Measurements from ENCODE around the gene CLCN1.

CLCN1 gene

DNA sequence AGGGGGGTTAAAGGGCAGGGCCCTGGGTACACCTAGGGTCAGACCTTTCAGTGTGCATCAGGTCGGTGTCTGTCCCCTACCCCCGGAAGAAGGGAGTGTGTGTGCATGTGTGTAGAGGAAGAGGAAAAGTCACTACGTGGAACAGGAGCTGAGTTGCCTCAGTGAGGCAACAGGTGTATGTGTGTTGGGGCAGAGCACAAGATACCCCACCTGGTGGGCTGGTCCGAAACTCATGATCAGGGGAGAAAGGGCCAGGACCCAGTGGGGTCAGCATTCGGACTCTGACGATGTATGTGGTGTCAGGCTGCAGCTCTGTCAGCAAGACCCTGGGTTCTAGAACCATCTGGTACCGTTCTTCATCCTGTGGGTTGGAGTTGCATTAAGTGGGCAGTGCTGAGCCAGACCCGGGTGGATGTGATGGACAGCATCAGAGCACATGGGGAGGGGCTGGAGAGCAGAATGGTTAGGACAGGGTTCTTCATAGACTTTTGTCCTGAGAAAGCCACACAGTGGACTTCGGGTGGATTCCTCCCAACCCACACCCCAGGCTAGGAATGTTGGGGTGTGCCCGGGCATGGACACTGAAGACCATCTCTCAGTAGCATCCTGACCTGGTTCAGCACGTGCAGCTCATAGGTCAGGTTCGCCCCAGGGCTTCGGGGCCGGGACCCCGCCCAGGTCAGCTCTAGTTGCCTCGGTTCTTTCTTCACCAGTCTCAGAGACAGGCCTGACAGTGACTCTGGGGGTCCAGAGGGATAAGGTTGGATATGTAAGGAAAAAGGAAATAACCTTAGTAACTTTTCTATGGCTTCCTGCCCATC is 82.0 kb downstream of the CLCN1 start:
- DNase-seq (ENCODE audit: low read depth): no peak

DNA sequence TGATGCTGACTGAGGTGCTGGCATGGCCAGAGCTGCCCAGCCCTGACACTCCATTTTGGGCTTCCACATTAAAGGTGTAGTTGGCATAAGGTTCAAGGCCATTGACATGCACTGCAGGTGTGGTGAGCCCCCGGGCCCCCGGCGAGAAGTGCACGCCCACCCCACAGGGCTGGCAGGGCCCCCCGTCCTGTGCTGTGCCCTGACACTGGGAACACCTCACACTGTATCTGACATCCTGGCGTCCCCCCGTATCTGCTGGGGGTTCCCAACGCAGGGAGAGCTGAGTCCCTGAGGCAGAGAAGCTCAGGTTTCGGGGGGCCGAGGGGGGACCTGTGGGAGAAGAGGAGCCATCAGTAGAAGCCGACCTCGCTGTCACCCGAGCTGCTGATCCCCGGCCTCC is 82.7 kb downstream of the CLCN1 start:
- no peak for DNase-seq (ENCODE audit: low read depth)

DNA sequence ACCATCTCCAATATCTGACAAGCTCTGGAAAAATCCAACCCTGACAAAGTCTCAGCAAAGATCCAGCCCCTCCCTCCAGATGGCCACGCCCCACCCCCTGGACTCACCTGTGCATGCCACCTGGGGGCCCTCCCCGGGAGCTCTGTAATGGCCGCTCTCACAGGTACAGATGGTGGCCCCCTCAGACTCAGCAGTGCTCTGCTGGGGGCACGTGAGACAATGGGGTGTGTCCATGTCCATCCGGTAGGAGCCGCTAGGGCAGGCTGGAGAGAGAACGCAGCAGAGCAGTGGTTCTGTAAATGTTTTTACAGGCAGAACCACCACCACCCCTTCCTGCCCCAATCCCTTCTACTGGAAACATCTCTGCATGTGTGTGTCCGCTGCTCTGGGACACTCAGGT is 83.2 kb downstream of the CLCN1 start:
- DNase-seq (ENCODE audit: low read depth): no peak

DNA sequence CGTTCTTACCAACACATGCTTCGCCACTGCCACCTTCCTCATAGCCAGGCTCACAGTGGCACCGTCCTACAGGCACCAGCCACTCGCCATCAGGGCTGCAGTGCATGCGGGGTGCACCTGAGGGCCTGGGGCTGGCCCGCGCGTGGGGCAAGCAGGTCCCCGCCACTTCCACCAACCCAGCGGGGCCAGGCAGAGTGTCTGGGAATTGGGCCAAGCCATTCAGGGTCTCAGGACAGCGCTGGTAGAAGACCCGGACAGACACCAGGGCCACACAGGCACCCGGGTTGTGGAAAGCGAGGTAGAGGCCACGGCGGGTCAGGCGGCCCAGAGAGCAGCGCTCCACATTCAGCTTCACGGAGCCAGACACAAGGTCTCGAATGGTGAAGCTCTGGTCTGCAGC is 83.7 kb downstream of the CLCN1 start:
- DNase-seq (ENCODE audit: low read depth): no peak

DNA sequence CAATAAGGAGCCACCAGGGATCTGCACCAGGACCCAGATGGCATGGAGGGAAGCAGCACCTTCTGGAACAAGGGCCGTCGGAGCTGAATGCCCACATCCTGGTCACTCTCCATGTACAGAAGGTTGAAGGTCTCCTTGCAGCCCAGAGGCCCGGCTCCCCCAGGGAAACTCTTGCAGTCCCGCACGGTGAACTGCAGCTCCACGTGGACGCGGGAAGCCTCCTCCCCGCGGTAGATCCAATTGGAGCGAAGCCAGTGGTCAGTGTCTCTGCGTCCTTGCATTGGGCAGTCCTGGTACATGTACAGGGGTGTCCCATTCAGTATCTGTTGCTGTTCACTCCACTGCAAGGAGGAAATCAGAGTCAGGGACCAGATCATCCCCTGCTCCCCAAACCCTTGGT is 85.4 kb downstream of the CLCN1 start:
- DNase-seq (ENCODE audit: low read depth): no peak

All from stimulated activated CD8-positive, alpha-beta memory T cell treated with anti-CD3 and anti-CD28 coated beads, Interleukin-7, amount 100 ng/mL, for 24 hours (primary cell).